ENCODE results near the gene IFFO2.

The IFFO2 gene

GRCh38 chr1:18950401-18951026 is 6.0 kb downstream of the IFFO2 start:
- no peak for DNase-seq (ENCODE audit: low spot score)

GRCh38 chr1:18949686-18950400 is 6.6 kb downstream of the IFFO2 start:
- peak; percentile 84 for DNase-seq (ENCODE audit: low spot score)

GRCh38 chr1:18948913-18949685 is 7.4 kb downstream of the IFFO2 start:
- no peak for DNase-seq (ENCODE audit: low spot score)

- DNase-seq (ENCODE audit: low spot score), result no peak
These were observed 8.2 kb downstream of the IFFO2 start for GRCh38 chr1:18948048-18948912.

GRCh38 chr1:18947570-18947969 is 8.9 kb downstream of the IFFO2 start:
- no peak for DNase-seq (ENCODE audit: low spot score)

GRCh38 chr1:18946550-18947381 is 9.7 kb downstream of the IFFO2 start:
- DNase-seq (ENCODE audit: low spot score), result no peak

- DNase-seq (ENCODE audit: low spot score), result no peak
These were observed 11.1 kb downstream of the IFFO2 start for GRCh38 chr1:18945401-18945849.

GRCh38 chr1:18944810-18945209 is 11.7 kb downstream of the IFFO2 start:
- no peak for DNase-seq (ENCODE audit: low spot score)

GRCh38 chr1:18943914-18944572 is 12.4 kb downstream of the IFFO2 start:
- no peak for DNase-seq (ENCODE audit: low spot score)

GRCh38 chr1:18943162-18943561 is 13.3 kb downstream of the IFFO2 start:
- no peak for DNase-seq (ENCODE audit: low spot score)

- no peak for DNase-seq (ENCODE audit: low spot score)
These were observed 14.1 kb downstream of the IFFO2 start for GRCh38 chr1:18942340-18942739.

GRCh38 chr1:18941221-18942141 is 15.0 kb downstream of the IFFO2 start:
- peak; percentile 98 for DNase-seq (ENCODE audit: low spot score)

- DNase-seq (ENCODE audit: low spot score), result no peak
These were observed 16.0 kb downstream of the IFFO2 start for GRCh38 chr1:18940303-18941020.

- DNase-seq (ENCODE audit: low spot score), result no peak
These were observed 16.8 kb downstream of the IFFO2 start for GRCh38 chr1:18939398-18940302.

GRCh38 chr1:18938707-18939070 is 17.8 kb downstream of the IFFO2 start:
- peak; percentile 77 for DNase-seq (ENCODE audit: low spot score)

GRCh38 chr1:18938008-18938706 is 18.3 kb downstream of the IFFO2 start:
- no peak for DNase-seq (ENCODE audit: low spot score)

- no peak for DNase-seq (ENCODE audit: low spot score)
These were observed 18.9 kb downstream of the IFFO2 start for GRCh38 chr1:18937539-18937938.

All from globus pallidus (tissue), 1 donor.